CD14-positive monocyte (primary cell): ENCODE measurements around the gene SH2D3C. TPM values are rescaled to one million over a fixed set of nuclear protein-coding genes. Genes with fewer than 3 reads are reported as not detected.

Experiments
- DNase-seq, 3 donors: peaks; one replicate each; pipeline ENCODE4 v3.0.0-alpha.2; 2011 to 2022
- H2AFZ ChIP-seq: 2 replicates; pipeline ENCODE4 v1.6.0; 2012; ENCODE audit warnings: mild to moderate bottlenecking, low read depth, low read length, inconsistent platforms; ENCODE audit not compliant: insufficient read depth, poor library complexity, severe bottlenecking
- H3K27ac ChIP-seq, 2 donors: 1 replicate in 1 of 2; 2 replicates in 1 of 2; pipeline ENCODE4 v1.5.1; 2012 to 2013; ENCODE audit warnings: low read length in 2 of 2, control low read depth in 1 of 2, inconsistent platforms in 1 of 2, low read depth in 1 of 2, mild to moderate bottlenecking in 1 of 2
- H3K27me3 ChIP-seq, 2 donors: one replicate each; pipeline versions ENCODE4 v1.6.0 to v1.6.1; 2011 to 2013; ENCODE audit warnings: low read length in 2 of 2; ENCODE audit not compliant: control insufficient read depth in 2 of 2, insufficient read depth in 2 of 2
- H3K36me3 ChIP-seq, 2 donors: replicated peaks in 1 of 2; 1 replicate in 1 of 2; 2 replicates in 1 of 2; pipeline versions ENCODE4 v1.5.1 to v1.6.1; 2012 to 2013; ENCODE audit warnings: low read length in 2 of 2, control low read depth in 1 of 2, inconsistent platforms in 1 of 2, mild to moderate bottlenecking in 1 of 2; ENCODE audit not compliant: insufficient read depth in 2 of 2, control insufficient read depth in 1 of 2
- H3K4me1 ChIP-seq, 2 donors: 1 replicate in 1 of 2; 2 replicates in 1 of 2; pipeline versions ENCODE4 v1.5.1 to v1.6.1; 2012 to 2013; ENCODE audit warnings: low read length in 2 of 2, control low read depth in 1 of 2, inconsistent platforms in 1 of 2, mild to moderate bottlenecking in 1 of 2, moderate library complexity in 1 of 2; ENCODE audit not compliant: insufficient read depth in 2 of 2, control insufficient read depth in 1 of 2
- H3K4me2 ChIP-seq: replicated peaks from 2 replicates; pipeline ENCODE3; 2012; ENCODE audit warnings: low read length, moderate library complexity, mild to moderate bottlenecking; ENCODE audit not compliant: poor library complexity, severe bottlenecking; ENCODE audit errors: extremely low read depth
- H3K4me3 ChIP-seq, 3 experiments: fragments of 200-600 bp in 1 of 3; sonication (generic) in 1 of 3; replicated peaks in 1 of 3; 1 replicate in 2 of 3; 2 replicates in 1 of 3; pipeline ENCODE4 v1.5.1; 2011 to 2013; ENCODE audit warnings: low read length in 3 of 3, mild to moderate bottlenecking in 3 of 3, control low read depth in 2 of 3, low read depth in 2 of 3, inconsistent platforms in 1 of 3, moderate library complexity in 1 of 3
- H3K79me2 ChIP-seq: 2 replicates; pipeline ENCODE4 v1.6.0; 2012; ENCODE audit warnings: mild to moderate bottlenecking, control low read depth, inconsistent platforms, low read length, moderate library complexity; ENCODE audit not compliant: insufficient read depth
- H3K9ac ChIP-seq: 2 replicates; pipeline ENCODE4 v1.6.0; 2017; ENCODE audit warnings: low read length, mild to moderate bottlenecking; ENCODE audit not compliant: insufficient read depth, poor library complexity, severe bottlenecking
- H3K9me3 ChIP-seq, 2 donors: replicated peaks in 1 of 2; 1 replicate in 1 of 2; 2 replicates in 1 of 2; pipeline versions ENCODE4 v1.5.1 to v1.6.1; 2012 to 2013; ENCODE audit warnings: low read length in 2 of 2, control low read depth in 1 of 2; ENCODE audit not compliant: control insufficient read depth in 1 of 2, insufficient read depth in 1 of 2
- H4K20me1 ChIP-seq: 2 replicates; pipeline ENCODE4 v1.6.0; 2012; ENCODE audit warnings: mild to moderate bottlenecking, low read length, control low read depth, moderate library complexity; ENCODE audit not compliant: insufficient read depth
- H3K27ac Mint-ChIP-seq, 7 donors: one replicate each; pipeline ENCODE4 v1.8.0; 2020; ENCODE audit warnings: mild to moderate bottlenecking in 7 of 7, mixed read lengths in 7 of 7, moderate library complexity in 6 of 7, inconsistent platforms in 2 of 7
- H3K27me3 Mint-ChIP-seq, 3 donors: one replicate each; pipeline ENCODE4 v1.8.0; 2021 to 2022; ENCODE audit warnings: low read depth in 3 of 3, mild to moderate bottlenecking in 3 of 3, mixed read lengths in 3 of 3, moderate library complexity in 3 of 3, inconsistent platforms in 1 of 3
- H3K36me3 Mint-ChIP-seq, 2 donors: one replicate each; pipeline ENCODE4 v1.8.0; 2020; ENCODE audit warnings: mixed read lengths in 2 of 2, inconsistent platforms in 1 of 2, mild to moderate bottlenecking in 1 of 2
- H3K4me1 Mint-ChIP-seq: one replicate; pipeline ENCODE4 v1.8.0; 2020; ENCODE audit warnings: mild to moderate bottlenecking, mixed read lengths
- H3K4me3 Mint-ChIP-seq, 2 donors: one replicate each; pipeline ENCODE4 v1.8.0; 2020; ENCODE audit warnings: mild to moderate bottlenecking in 2 of 2, mixed read lengths in 2 of 2, moderate library complexity in 1 of 2
- H3K9me3 Mint-ChIP-seq, 7 donors: one replicate each; pipeline ENCODE4 v1.8.0; 2020 to 2022; ENCODE audit warnings: mixed read lengths in 7 of 7, mild to moderate bottlenecking in 6 of 7, moderate library complexity in 6 of 7, inconsistent platforms in 2 of 7
- CTCF ChIP-seq: fragments of 200-600 bp; IDR thresholded peaks from one replicate; pipeline ENCODE4 v1.8.0; 2022; ENCODE audit warnings: antibody characterized with exemption, mild to moderate bottlenecking
- WGBS: methylation state at CpG from one replicate; pipeline ENCODE4 v1.1.5; 2013; ENCODE audit warnings: missing lambda C conversion rate; ENCODE audit not compliant: insufficient coverage; 5-methylcytosine and 5-hydroxymethylcytosine counted together
- intact Hi-C, 2 donors: fragments of 100-400 bp; cut with micrococcal nuclease; formaldehyde crosslinking; loops; one replicate each; pipeline versions ENCODE4 v1.15.0 to v1.15.1; 2023
- polyA plus RNA-seq, 3 donors: library from polyadenylated mRNA; depleted of rRNA in 1 of 3; unstranded in 2 of 3; stranded (reverse) in 1 of 3; fragments of 300-500 nt in 2 of 3; fragments of >200 nt in 1 of 3; fragmentation: Illumina TruSeq in 2 of 3; gene quantifications; 1 replicate in 2 of 3; 2 replicates in 1 of 3; pipeline ENCODE4 v1.2.3, GENCODE V29; 2012 to 2021

Gene SH2D3C
- polyA plus RNA-seq, 3 donors, result 11.5 to 47.3 (median 20.5) TPM

GRCh38 chr9:127770583-127770904 lies 7.9 kb downstream of the SH2D3C start:
- no peak for TF ChIP-seq CTCF
- no peak overlapping the region for H3K9ac ChIP-seq

DNA sequence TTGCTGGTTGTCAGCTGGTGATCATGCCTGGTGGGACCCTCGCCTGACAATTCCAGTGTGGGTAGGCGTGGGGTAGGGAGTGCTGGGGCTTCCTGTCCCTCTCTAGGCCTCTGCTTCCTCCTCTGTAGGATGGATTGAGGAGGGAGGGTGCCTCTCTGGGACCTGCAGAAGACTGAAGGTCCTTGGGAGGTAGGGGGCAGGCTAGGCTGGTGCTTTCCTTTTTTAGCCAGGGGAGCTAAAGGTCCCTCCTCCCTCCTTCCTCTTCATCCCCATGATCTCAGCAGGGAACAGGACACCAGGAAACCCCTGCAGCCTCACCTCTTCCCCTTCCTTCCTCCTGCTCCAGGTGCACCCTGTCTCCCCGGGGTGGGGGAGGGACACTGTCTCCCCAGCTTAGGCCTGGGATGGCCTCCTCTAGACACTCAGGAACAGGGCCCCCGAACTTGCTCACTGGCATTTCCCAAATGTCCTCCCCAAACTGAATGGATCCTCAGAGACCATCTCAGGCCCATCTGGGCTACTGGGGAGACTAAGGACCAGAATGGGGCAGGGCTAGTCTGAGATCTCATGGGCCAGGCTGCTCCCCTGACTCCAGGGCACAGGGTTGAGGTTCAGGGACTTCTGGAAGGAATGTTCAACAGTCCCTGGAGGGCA lies 8.4 kb downstream of the SH2D3C start:
- Mint-ChIP-seq H3K9me3 (no peaks in the 10 kb centered on the region), H3K4me1 (peaks cover 85% of the 10 kb centered on the region), H3K27me3 (peaks cover 0 to 3% (median 0%) of the 10 kb centered on the region in 3 donors), H3K4me3 (peak overlapping the region; percentile 88 to 91), H3K27ac (peak overlapping the region; percentile 86 to 94 (median 89)), H3K36me3 (peaks cover 63 to 86% of the 10 kb centered on the region in 2 donors)
- H2AFZ ChIP-seq, result no peak overlapping the region
- peak overlapping the region in 1 of 3 experiments; percentile 80 for H3K4me3 ChIP-seq
- H3K79me2 ChIP-seq, result peaks cover 98% of the 10 kb centered on the region
- WGBS, result 12% methylated on average over 4 of the region's 4 CpGs
- H3K27me3 ChIP-seq, result no peaks in the 10 kb centered on the region
- no peak for TF ChIP-seq CTCF
- DNase-seq, result peak in 1 of 3 donors; percentile 28
- intact Hi-C loops, result loop anchor here (2.0 to 5.0 kb wide), 3 partner anchors 15 to 203 kb away; partner anchors contain the start of gene TOR2A (in 1 of the 2)
- peak overlapping the region; percentile 51 to 80 for H3K27ac ChIP-seq
- peak overlapping the region; percentile 32 for H3K9ac ChIP-seq
- H4K20me1 ChIP-seq, result peaks cover 99% of the 10 kb centered on the region
- H3K4me2 ChIP-seq, result peak overlapping the region; percentile 86
- peaks cover 58 to 82% of the 10 kb centered on the region in 2 donors for H3K4me1 ChIP-seq
- peaks cover 68 to 92% of the 10 kb centered on the region in 2 donors for H3K36me3 ChIP-seq
- H3K9me3 ChIP-seq, result no peaks in the 10 kb centered on the region

More at GRCh38 chr9:127770583-127770904, 7.9 kb downstream of the SH2D3C start:
- Histone ChIP-seq H4K20me1 (peaks cover 99% of the 10 kb centered on the region), H3K27me3 (no peaks in the 10 kb centered on the region), H3K79me2 (peaks cover 98% of the 10 kb centered on the region), H2AFZ (no peak overlapping the region), H3K9me3 (no peaks in the 10 kb centered on the region), H3K36me3 (peaks cover 63 to 89% of the 10 kb centered on the region in 2 donors), H3K27ac (peak overlapping the region; percentile 51 to 80), H3K4me3 (peak overlapping the region; percentile 29 to 80 (median 60)), H3K4me1 (peaks cover 63 to 86% of the 10 kb centered on the region in 2 donors), H3K4me2 (peak overlapping the region; percentile 86)
- Mint-ChIP-seq H3K4me1 (peaks cover 83% of the 10 kb centered on the region), H3K4me3 (peak overlapping the region; percentile 88 to 91), H3K27me3 (peaks cover 0 to 3% (median 0%) of the 10 kb centered on the region in 3 donors), H3K36me3 (peaks cover 59 to 82% of the 10 kb centered on the region in 2 donors), H3K27ac (peak overlapping the region; percentile 86 to 94 (median 89)), H3K9me3 (no peaks in the 10 kb centered on the region)
- DNase-seq, result no peak
- intact Hi-C loops, result loop anchor here (2.0 to 5.0 kb wide), 3 partner anchors 14 to 203 kb away; partner anchors contain the start of gene TOR2A (in 1 of the 2)
- 15% methylated on average over 3 of the region's 3 CpGs for WGBS
